GM18502 (cell line): ENCODE measurements around the gene ARMH3.
A peak's percentile ranks its signal among the peaks of the same experiment; 100 is the strongest.

ENCODE experiments used
- ATAC-seq: cut with Tn5 transposase; IDR thresholded peaks from one replicate; pipeline ENCODE4 v1.9.1; 2021; ENCODE audit warnings: mild to moderate bottlenecking; ENCODE audit not compliant: unreplicated experiment, poor library complexity

Gene ARMH3

GRCh38 chr10:101816376-101816775 lies 239.6 kb downstream of the ARMH3 start:
- no peak for ATAC-seq

- peak; percentile 25 for ATAC-seq
Observed at GRCh38 chr10:101814466-101815071, 241.4 kb downstream of the ARMH3 start.

GRCh38 chr10:101812606-101813005 lies 243.4 kb downstream of the ARMH3 start:
- no peak for ATAC-seq

GRCh38 chr10:101807158-101807557 lies 248.8 kb downstream of the ARMH3 start:
- no peak for ATAC-seq

GRCh38 chr10:101803511-101803910 lies 252.5 kb downstream of the ARMH3 start:
- ATAC-seq, result no peak

- ATAC-seq, result no peak
Observed at GRCh38 chr10:101797403-101798059, 258.4 kb downstream of the ARMH3 start.
